ENCODE data around the gene IRF3.

IRF3 gene

DNA sequence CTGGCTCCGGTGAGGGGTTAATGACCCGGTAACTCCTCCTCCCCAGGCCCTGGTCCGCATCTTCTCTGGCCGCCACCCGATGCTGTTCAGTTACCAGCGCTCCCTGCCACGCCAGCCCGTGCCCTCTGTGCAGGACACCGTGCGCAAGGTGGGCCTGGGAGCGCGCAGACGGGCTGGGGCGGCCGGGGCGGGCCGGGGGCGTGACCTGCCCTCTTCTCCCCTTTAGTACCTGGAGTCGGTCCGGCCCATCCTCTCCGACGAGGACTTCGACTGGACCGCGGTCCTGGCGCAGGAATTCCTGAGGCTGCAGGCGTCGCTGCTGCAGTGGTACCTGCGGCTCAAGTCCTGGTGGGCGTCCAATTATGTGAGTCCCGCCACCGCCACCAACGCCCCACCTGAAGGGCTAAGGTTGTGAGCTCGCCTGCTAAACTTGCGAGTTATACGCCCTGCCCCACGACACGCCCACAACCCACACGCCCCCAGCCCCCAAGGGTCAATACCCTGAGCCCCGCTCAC is 35.7 kb upstream of the IRF3 start:
- TF ChIP-seq, protein P1, sequence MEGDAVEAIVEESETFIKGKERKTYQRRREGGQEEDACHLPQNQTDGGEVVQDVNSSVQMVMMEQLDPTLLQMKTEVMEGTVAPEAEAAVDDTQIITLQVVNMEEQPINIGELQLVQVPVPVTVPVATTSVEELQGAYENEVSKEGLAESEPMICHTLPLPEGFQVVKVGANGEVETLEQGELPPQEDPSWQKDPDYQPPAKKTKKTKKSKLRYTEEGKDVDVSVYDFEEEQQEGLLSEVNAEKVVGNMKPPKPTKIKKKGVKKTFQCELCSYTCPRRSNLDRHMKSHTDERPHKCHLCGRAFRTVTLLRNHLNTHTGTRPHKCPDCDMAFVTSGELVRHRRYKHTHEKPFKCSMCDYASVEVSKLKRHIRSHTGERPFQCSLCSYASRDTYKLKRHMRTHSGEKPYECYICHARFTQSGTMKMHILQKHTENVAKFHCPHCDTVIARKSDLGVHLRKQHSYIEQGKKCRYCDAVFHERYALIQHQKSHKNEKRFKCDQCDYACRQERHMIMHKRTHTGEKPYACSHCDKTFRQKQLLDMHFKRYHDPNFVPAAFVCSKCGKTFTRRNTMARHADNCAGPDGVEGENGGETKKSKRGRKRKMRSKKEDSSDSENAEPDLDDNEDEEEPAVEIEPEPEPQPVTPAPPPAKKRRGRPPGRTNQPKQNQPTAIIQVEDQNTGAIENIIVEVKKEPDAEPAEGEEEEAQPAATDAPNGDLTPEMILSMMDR (conservative IDR thresholded peaks at IDR 0.05; ENCODE audit: low read length): no peak
- no peak overlapping the region for H3K4me3 ChIP-seq (ENCODE audit: low read length)
- DNase-seq (ENCODE audit: low read depth): no peak

DNA sequence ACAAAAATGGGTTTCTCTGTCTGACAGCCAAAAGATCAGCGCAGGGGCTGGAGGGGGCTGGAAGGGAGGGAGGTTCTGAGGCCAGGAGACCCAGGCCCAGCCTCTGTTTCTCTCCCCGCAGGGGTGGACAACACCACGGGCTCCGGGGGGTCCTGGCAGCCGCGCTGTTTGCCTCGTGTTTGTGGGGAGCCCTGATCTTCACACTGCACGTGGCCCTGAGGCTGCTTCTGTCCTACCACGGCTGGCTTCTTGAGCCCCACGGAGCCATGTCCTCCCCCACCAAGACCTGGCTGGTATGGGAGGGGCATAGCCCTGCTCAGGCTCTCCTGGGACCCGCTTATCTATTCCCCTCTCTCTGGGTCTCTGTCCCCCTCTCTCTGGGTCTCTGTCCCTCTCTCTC is 34.9 kb upstream of the IRF3 start:
- H3K4me3 ChIP-seq (ENCODE audit: low read length): no peak overlapping the region
- TF ChIP-seq, protein P1 (conservative IDR thresholded peaks at IDR 0.05; ENCODE audit: low read length): no peak
- no peak for DNase-seq (ENCODE audit: low read depth)

DNA sequence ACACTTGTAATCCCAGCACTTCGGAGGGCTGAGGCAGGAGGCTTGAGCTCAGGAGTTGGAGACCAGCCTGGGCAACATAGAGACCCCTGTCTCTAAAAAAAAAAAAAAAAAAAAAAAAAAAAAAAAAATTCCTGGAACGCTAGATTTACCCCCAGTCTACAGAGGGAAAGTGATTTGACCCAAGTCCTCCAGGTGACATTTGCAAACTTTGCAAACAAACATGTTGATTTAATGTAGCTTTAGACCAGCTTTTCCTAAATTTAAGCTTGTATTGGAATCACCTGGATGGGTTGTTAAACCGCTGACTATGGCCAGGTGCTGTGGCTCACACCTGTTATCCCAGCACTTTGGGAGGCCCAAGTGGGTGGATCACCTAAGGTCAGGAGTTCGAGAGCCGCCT is 33.7 kb upstream of the IRF3 start:
- no peak overlapping the region for H3K4me3 ChIP-seq (ENCODE audit: low read length)
- DNase-seq (ENCODE audit: low read depth): no peak
- TF ChIP-seq, protein P1 (conservative IDR thresholded peaks at IDR 0.05; ENCODE audit: low read length): no peak

DNA sequence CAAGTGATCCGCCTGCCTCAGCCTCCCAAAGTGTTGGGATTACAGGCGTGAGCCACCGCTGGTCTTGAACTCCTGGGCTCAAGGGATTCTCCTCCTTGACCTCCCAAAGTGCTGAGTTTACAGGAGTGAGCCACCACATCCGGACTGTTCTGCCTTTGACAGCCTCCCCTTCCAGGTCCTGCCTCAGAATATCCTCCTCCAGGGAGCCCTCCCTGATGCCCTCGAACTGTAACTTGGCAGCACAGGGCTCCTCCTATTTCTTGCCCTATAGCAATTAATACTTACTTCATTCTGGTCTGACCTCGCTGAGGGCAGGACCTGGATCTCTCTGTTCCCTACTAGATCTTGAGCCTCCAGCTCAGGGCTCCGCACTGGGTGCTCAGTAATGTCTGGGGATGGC is 31.2 kb upstream of the IRF3 start:
- H3K4me3 ChIP-seq (ENCODE audit: low read length): no peak overlapping the region
- TF ChIP-seq, protein P1 (conservative IDR thresholded peaks at IDR 0.05; ENCODE audit: low read length): no peak
- DNase-seq (ENCODE audit: low read depth): no peak

DNA sequence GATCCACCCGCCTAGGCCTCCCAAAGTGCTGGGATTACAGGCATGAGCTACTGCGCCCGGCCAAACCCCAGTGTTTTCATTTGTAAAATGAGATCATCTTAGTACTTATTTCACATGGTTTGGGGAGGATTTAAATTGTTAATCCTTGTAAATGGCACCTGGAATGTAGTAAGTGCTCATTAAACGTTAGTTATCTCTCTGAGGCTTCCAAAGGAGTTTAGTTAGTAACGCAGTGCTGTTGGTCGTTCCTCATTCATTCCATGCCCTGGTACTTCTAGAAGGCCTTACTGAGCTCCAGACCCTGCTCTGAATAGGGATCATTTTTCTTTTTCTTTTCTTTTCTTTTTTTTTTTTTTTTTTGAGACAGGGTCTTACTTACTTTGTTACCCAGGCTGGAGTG is 30.5 kb upstream of the IRF3 start:
- TF ChIP-seq, protein P1 (conservative IDR thresholded peaks at IDR 0.05; ENCODE audit: low read length): no peak
- H3K4me3 ChIP-seq (ENCODE audit: low read length): no peak overlapping the region
- no peak for DNase-seq (ENCODE audit: low read depth)

DNA sequence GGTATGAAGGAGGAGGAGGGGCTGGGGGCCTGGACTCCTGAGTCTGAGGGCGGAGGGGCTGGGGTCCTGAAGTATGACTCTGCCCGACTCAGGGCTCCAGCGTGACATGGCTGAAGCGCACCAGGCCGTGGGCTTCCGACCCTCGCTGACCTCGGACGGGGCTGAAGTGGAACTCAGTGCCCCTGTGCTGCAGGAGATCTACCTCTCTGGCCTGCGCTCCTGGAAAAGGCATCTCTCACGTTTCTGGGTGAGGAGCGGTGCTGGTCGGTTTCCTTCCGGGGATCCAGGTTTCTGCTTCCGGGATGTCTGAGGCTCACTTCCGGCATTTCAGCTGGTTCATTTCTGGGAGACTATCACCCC is 26.5 kb upstream of the IRF3 start:
- DNase-seq (ENCODE audit: low read depth): no peak
- peak overlapping the region; percentile 65; the same call in 1 of the 2 replicates for H3K4me3 ChIP-seq (ENCODE audit: low read length)
- TF ChIP-seq, protein P1 (conservative IDR thresholded peaks at IDR 0.05; ENCODE audit: low read length): no peak

DNA sequence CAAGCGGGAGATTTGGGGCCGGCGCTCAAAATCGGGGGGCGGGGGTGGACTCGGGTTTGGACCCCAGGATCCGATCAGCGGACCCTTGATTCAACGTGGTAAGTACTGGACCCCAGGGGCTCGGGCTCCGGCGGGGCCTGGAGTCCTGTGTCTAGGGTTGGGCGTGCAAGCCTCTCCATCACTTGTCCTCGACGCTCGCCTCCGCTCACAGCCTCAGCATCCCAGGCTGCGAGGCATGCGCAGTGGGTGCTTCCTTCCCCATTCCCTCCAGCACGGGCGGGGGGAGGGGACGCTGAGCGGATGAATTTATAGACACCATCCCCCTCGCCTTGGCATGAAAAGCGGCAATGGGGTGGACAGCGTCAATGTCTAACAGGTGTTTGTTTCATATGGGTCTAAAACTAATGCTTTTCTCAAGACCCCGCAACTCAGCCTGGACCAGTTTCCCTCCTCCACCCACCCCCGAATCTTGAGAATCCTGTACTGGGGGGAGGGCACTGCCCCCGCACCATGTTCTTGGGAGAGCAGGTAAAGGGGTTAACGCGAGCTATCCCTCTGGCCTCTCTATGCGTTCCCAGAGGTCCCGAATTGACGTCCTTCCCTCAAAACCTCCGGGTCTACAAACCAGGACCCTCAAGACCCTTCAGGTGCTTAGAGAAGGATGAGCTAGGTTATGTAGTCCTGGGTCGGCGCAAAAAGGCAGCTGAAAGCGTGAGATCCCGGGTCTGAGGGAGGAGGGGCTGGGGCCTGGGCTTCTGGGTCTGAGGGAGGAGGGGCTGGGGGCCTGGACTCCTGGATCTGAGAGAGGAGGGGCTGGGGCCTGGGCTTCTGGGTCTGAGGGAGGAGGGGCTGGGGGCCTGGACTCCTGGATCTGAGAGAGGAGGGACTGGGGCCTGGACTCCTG is 25.8 kb upstream of the IRF3 start:
- DNase-seq (ENCODE audit: low read depth): peak; percentile 63
- TF ChIP-seq, protein P1 (conservative IDR thresholded peaks at IDR 0.05; ENCODE audit: low read length): no peak
- H3K4me3 ChIP-seq (ENCODE audit: low read length): peak overlapping the region; percentile 65

Data from AG10803 (cell line).